Duodenal mucosa (tissue), 2 donors: Measurements from ENCODE around the gene PLXNA2.

Experiments used
- H3K27ac ChIP-seq: one replicate; pipeline ENCODE4 v1.7.0; 2013; ENCODE audit warnings: low read depth, low read length
- H3K27me3 ChIP-seq, 2 donors: one replicate each; pipeline ENCODE4 v1.7.0; 2013; ENCODE audit warnings: low read length in 2 of 2, control low read depth in 1 of 2; ENCODE audit not compliant: insufficient read depth in 2 of 2, control insufficient read depth in 1 of 2
- H3K36me3 ChIP-seq, 2 donors: one replicate each; pipeline ENCODE4 v1.7.0; 2013; ENCODE audit warnings: low read length in 2 of 2, control low read depth in 1 of 2; ENCODE audit not compliant: insufficient read depth in 2 of 2, control insufficient read depth in 1 of 2
- H3K4me1 ChIP-seq, 2 donors: one replicate each; pipeline ENCODE4 v1.7.0; 2013; ENCODE audit warnings: low read length in 2 of 2, control low read depth in 1 of 2; ENCODE audit not compliant: insufficient read depth in 2 of 2, control insufficient read depth in 1 of 2
- H3K4me3 ChIP-seq, 2 donors: one replicate each; pipeline ENCODE4 v1.7.0; 2013; ENCODE audit warnings: low read length in 2 of 2, low read depth in 1 of 2
- H3K9ac ChIP-seq, 2 donors: one replicate each; pipeline ENCODE4 v1.7.0; 2013; ENCODE audit warnings: low read length in 2 of 2, low read depth in 1 of 2
- H3K9me3 ChIP-seq, 2 donors: one replicate each; pipeline ENCODE4 v1.7.0; 2013; ENCODE audit warnings: low read length in 2 of 2, control low read depth in 1 of 2; ENCODE audit not compliant: control insufficient read depth in 1 of 2

PLXNA2 gene

DNA sequence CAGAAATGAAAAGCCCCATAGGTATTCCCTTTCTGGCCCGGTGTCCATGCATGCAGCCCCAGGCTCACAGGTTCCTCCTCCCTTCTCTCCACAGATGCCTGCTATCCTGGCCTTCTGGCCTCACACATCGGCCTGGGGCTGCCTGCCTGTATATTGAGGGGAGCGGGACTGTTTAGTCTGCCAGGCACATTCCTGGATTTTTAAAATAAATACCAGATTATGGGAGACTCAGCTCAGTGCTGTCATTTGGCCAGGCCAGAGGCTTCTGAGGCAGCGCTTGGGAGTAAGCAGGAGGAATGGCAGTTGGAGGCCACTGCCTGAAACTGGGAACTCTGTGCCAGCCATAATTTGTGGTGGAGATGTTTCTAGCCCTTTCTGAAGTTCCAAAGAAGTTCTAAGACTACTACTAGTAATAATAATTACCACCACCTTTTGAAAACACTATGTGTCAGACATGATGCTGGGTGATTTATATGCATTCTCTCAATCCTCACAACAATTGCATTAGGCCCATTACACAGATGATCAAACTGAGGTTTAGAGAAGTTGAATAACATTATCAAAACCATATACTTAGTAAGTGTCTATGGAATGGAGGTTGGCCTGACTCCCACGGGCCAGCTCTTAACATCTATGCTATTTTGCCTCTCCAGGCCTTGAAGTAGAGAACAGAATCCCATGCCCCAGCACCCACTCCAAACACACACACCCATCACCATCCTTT, 107.6 kb downstream of the PLXNA2 start:
- Histone ChIP-seq H3K27ac (no peak overlapping the region), H3K4me1 (peaks cover 12 to 14% of the 10 kb centered on the region in 2 donors), H3K4me3 (no peak overlapping the region), H3K27me3 (no peaks in the 10 kb centered on the region), H3K36me3 (peaks cover 6 to 27% of the 10 kb centered on the region in 2 donors), H3K9me3 (no peaks in the 10 kb centered on the region), H3K9ac (no peak overlapping the region)

DNA sequence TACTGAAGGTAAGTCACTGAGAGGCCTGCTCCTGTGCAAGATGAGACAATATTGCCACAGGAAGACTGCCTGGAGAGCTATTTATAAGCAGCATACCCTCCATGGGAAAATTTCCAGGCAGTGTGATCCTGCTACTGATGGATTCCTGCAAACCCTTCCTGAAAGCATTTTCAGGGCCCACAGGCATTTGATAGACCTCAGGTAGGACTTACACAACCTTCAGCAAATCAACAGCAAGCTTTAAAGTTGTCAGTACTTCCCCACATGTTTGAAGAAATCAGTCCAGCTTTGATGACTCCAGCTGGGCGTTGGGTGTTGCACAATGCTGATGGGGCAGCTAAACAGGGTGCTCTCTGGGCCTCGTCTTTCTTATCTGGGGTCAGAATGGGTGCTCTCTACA, 108.8 kb downstream of the PLXNA2 start:
- no peaks in the 10 kb centered on the region for H3K9me3 ChIP-seq
- H3K4me1 ChIP-seq: peaks cover 13 to 16% of the 10 kb centered on the region in 2 donors
- no peaks in the 10 kb centered on the region for H3K27me3 ChIP-seq
- H3K4me3 ChIP-seq: no peak overlapping the region
- no peak overlapping the region for H3K27ac ChIP-seq
- H3K36me3 ChIP-seq: peaks cover 5 to 17% of the 10 kb centered on the region in 2 donors
- no peak overlapping the region for H3K9ac ChIP-seq

- Histone ChIP-seq H3K27ac (no peak overlapping the region), H3K27me3 (no peaks in the 10 kb centered on the region), H3K4me3 (no peak overlapping the region), H3K36me3 (peaks cover 2 to 10% of the 10 kb centered on the region in 2 donors), H3K9ac (no peak overlapping the region), H3K4me1 (peaks cover 13 to 16% of the 10 kb centered on the region in 2 donors), H3K9me3 (no peaks in the 10 kb centered on the region)
Measured at GRCh38 chr1:208134491-208134890, 109.7 kb downstream of the PLXNA2 start.

GRCh38 chr1:208133355-208133754, 110.8 kb downstream of the PLXNA2 start:
- H3K9ac ChIP-seq: no peak overlapping the region
- no peaks in the 10 kb centered on the region for H3K9me3 ChIP-seq
- peaks cover 13 to 16% of the 10 kb centered on the region in 2 donors for H3K4me1 ChIP-seq
- H3K27me3 ChIP-seq: no peaks in the 10 kb centered on the region
- no peak overlapping the region for H3K4me3 ChIP-seq
- H3K27ac ChIP-seq: no peak overlapping the region
- H3K36me3 ChIP-seq: peaks cover 1 to 3% of the 10 kb centered on the region in 2 donors

- Histone ChIP-seq H3K4me3 (peak overlapping the region; percentile 5 to 24), H3K27ac (no peak overlapping the region), H3K9ac (peak overlapping the region in 1 of 2 donors; percentile 7), H3K4me1 (peaks cover 13 to 16% of the 10 kb centered on the region in 2 donors), H3K9me3 (no peaks in the 10 kb centered on the region), H3K27me3 (no peaks in the 10 kb centered on the region), H3K36me3 (peaks cover 0 to 2% of the 10 kb centered on the region in 2 donors)
Measured at GRCh38 chr1:208132287-208132882, 111.8 kb downstream of the PLXNA2 start.

- H3K9ac ChIP-seq: peak overlapping the region in 1 of 2 donors; percentile 22
- peaks cover 13 to 16% of the 10 kb centered on the region in 2 donors for H3K4me1 ChIP-seq
- H3K4me3 ChIP-seq: peak overlapping the region; percentile 5 to 24
- H3K9me3 ChIP-seq: no peaks in the 10 kb centered on the region
- H3K27ac ChIP-seq: no peak overlapping the region
- H3K27me3 ChIP-seq: no peaks in the 10 kb centered on the region
- H3K36me3 ChIP-seq: peaks cover 0 to 8% of the 10 kb centered on the region in 2 donors
Measured at GRCh38 chr1:208131621-208132286, 112.4 kb downstream of the PLXNA2 start.

DNA sequence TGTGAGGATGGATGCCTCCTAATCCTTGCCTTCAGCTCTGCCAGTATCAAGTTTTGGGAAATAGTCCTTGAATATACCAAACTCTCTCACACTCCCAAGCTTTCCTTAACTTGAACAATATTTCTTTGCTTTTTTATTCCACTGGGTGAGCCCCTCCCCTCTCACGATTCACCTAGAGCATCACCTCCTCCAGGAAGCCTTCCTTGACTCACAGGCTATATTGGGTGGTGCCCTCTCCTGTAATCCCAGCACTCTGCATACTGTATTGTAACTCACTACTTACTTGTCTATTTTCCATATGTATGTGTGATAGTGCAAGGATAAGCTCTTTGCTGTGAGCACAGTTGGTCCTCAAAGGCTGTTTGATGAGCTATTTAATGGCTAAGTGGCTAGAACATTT, 114.7 kb downstream of the PLXNA2 start:
- Histone ChIP-seq H3K36me3 (peaks cover 0 to 20% of the 10 kb centered on the region in 2 donors), H3K27me3 (no peaks in the 10 kb centered on the region), H3K9me3 (no peaks in the 10 kb centered on the region), H3K4me1 (peaks cover 13 to 16% of the 10 kb centered on the region in 2 donors), H3K4me3 (no peak overlapping the region), H3K27ac (no peak overlapping the region), H3K9ac (no peak overlapping the region)

- Histone ChIP-seq H3K4me3 (no peak overlapping the region), H3K9me3 (no peaks in the 10 kb centered on the region), H3K36me3 (peaks cover 0 to 20% of the 10 kb centered on the region in 2 donors), H3K4me1 (peaks cover 13 to 16% of the 10 kb centered on the region in 2 donors), H3K27me3 (no peaks in the 10 kb centered on the region), H3K9ac (no peak overlapping the region), H3K27ac (no peak overlapping the region)
Measured at GRCh38 chr1:208129060-208129459, 115.1 kb downstream of the PLXNA2 start.

DNA sequence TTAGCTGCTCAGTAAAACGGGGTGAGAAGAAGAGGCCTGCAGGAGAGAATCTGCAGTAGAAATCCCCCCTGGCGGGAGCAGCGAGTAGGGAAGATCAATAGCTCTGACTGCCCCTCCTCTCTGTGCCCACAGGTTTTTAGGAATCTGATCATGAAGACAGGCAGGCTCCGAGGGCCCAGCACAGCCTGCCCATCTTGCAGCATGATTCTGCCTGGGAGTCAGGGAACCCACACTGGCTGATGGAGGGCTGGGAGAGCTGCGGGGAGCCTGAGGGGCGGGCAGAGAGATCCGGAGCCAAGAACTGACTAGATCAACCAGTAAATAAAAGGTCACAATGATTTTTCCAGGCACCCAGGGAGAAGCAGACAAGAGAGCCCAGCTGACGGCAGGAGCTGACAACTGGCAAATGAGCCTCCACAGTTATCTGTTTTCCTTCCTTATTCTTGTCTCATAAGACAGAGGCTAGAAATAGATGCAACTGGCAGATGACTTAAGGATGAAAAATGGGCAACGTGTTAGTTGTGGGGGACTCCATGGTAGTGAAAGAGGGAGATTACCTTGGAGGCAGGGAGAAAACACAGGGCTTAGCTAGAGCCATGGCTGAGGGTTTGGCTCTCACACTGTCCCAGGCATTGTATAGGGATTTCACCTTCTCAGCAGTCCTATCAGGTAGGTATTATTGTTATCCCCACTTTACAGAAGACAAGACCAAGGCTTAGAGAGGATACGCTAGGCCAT, 116.2 kb downstream of the PLXNA2 start:
- H3K9me3 ChIP-seq: no peaks in the 10 kb centered on the region
- H3K4me3 ChIP-seq: no peak overlapping the region
- peaks cover 0 to 20% of the 10 kb centered on the region in 2 donors for H3K36me3 ChIP-seq
- peaks cover 13 to 15% of the 10 kb centered on the region in 2 donors for H3K4me1 ChIP-seq
- H3K27ac ChIP-seq: no peak overlapping the region
- no peak overlapping the region for H3K9ac ChIP-seq
- no peaks in the 10 kb centered on the region for H3K27me3 ChIP-seq
